ENCODE data around the gene TRAPPC8.

GRCh38 chr18:31875301-31875700 is 67.6 kb downstream of the TRAPPC8 start:
- TF ChIP-seq CTCF (IDR thresholded peaks at IDR 0.05) (no peak), POLR2A (IDR thresholded peaks at IDR 0.05) (no peak)

All from lower leg skin (tissue), 3 donors.